Measurements from ENCODE around the gene HORMAD2.
"Not testable (repeated sequence)": the region's sequence is repeated elsewhere in the genome, so short reads cannot be mapped to it uniquely, and the experiment has no call there.

HORMAD2 gene

GRCh38 chr22:30191040-30191701 lies 110.9 kb downstream of the HORMAD2 start:
- no peak for DNase-seq (ENCODE audit: low read depth in 2 of 2)

- DNase-seq (ENCODE audit: low read depth in 2 of 2), result no peak
These were observed 112.2 kb downstream of the HORMAD2 start for GRCh38 chr22:30192427-30192826.

- no peak for DNase-seq (ENCODE audit: low read depth in 2 of 2)
These were observed 112.9 kb downstream of the HORMAD2 start for GRCh38 chr22:30193031-30193775.

GRCh38 chr22:30195245-30196140 lies 115.2 kb downstream of the HORMAD2 start:
- no peak for DNase-seq (ENCODE audit: low read depth in 2 of 2)

GRCh38 chr22:30196141-30196879 lies 116.0 kb downstream of the HORMAD2 start:
- peak; percentile 13 to 26 for DNase-seq (ENCODE audit: low read depth in 2 of 2)

- DNase-seq (ENCODE audit: low read depth in 2 of 2), result no peak
These were observed 116.6 kb downstream of the HORMAD2 start for GRCh38 chr22:30196880-30197336.

GRCh38 chr22:30197389-30197788 lies 117.1 kb downstream of the HORMAD2 start:
- no peak for DNase-seq (ENCODE audit: low read depth in 2 of 2)

- DNase-seq (ENCODE audit: low read depth in 2 of 2), result no peak
These were observed 118.0 kb downstream of the HORMAD2 start for GRCh38 chr22:30198152-30198825.

GRCh38 chr22:30198921-30199320 lies 118.7 kb downstream of the HORMAD2 start:
- DNase-seq (ENCODE audit: low read depth in 2 of 2), result no peak

GRCh38 chr22:30200905-30201304 lies 120.6 kb downstream of the HORMAD2 start:
- not testable (repeated sequence) for DNase-seq (ENCODE audit: low read depth in 2 of 2)

GRCh38 chr22:30201945-30202344 lies 121.7 kb downstream of the HORMAD2 start:
- DNase-seq (ENCODE audit: low read depth in 2 of 2), result no peak

- DNase-seq (ENCODE audit: low read depth in 2 of 2), result no peak
These were observed 122.3 kb downstream of the HORMAD2 start for GRCh38 chr22:30202531-30203006.

- no peak for DNase-seq (ENCODE audit: low read depth in 2 of 2)
These were observed 123.9 kb downstream of the HORMAD2 start for GRCh38 chr22:30204015-30204741.

GRCh38 chr22:30204742-30205111 lies 124.5 kb downstream of the HORMAD2 start:
- no peak for DNase-seq (ENCODE audit: low read depth in 2 of 2)

- no peak for DNase-seq (ENCODE audit: low read depth in 2 of 2)
These were observed 125.2 kb downstream of the HORMAD2 start for GRCh38 chr22:30205281-30206115.

GRCh38 chr22:30206944-30207343 lies 126.7 kb downstream of the HORMAD2 start:
- DNase-seq (ENCODE audit: low read depth in 2 of 2), result no peak

- no peak for DNase-seq (ENCODE audit: low read depth in 2 of 2)
These were observed 128.7 kb downstream of the HORMAD2 start for GRCh38 chr22:30208631-30209603.

- DNase-seq (ENCODE audit: low read depth in 2 of 2), result no peak
These were observed 129.4 kb downstream of the HORMAD2 start for GRCh38 chr22:30209642-30210041.
